GM19397 (cell line): Measurements from ENCODE around the gene GCKR.

Source experiments
- ATAC-seq: cut with Tn5 transposase; IDR thresholded peaks from one replicate; pipeline ENCODE4 v1.9.1; 2021; ENCODE audit warnings: mild to moderate bottlenecking, moderate library complexity; ENCODE audit not compliant: unreplicated experiment

Gene GCKR, protein sequence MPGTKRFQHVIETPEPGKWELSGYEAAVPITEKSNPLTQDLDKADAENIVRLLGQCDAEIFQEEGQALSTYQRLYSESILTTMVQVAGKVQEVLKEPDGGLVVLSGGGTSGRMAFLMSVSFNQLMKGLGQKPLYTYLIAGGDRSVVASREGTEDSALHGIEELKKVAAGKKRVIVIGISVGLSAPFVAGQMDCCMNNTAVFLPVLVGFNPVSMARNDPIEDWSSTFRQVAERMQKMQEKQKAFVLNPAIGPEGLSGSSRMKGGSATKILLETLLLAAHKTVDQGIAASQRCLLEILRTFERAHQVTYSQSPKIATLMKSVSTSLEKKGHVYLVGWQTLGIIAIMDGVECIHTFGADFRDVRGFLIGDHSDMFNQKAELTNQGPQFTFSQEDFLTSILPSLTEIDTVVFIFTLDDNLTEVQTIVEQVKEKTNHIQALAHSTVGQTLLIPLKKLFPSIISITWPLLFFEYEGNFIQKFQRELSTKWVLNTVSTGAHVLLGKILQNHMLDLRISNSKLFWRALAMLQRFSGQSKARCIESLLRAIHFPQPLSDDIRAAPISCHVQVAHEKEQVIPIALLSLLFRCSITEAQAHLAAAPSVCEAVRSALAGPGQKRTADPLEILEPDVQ

DNA sequence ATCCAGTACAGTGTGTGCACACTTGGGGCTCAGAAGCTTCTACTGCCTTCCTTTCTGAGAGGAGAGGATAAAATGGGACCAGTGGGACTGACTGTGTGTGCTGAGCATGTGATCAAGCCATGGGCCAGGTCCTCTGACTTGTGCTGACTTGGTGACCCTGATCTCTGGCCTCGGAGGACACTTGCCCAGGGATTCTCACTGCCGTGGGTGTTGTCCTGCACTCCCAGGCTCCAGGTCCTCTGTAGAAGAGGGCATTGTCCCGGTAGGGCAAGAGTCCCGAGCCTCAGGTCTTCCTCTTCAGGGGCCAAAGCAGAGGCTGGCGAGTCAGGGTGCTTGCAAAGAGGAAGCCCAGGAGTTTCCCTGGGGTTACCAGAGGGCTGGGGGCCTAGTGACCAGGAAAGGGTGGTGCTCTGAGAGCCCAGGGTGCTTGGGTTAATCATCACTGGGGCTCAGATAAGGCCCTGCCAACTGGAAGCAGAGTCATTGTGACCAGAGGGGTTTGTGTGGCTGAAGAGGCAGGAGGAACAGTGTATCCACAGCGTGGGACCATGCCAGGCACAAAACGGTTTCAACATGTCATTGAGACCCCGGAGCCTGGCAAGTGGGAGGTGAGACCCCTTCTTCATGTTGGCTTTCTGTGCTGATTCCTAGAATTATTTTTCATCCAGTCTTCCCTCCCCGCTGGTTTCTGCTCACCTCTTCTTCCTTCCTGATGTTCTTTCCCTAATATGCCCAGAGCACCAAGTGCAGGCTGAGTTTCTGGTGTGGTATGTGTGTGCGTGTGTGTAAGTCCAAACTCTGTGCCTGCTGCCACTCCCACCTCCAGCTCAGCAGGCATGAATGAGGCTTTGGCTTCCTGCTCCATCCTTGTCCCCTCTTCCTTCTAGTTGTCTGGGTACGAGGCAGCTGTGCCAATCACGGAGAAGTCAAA is at the start of gene GCKR:
TSS of gene GCKR (plus strand) at position 483 of the 931 bp plus-strand sequence. CDS start at position 549, 66 bp downstream.
- ATAC-seq: no peak

DNA sequence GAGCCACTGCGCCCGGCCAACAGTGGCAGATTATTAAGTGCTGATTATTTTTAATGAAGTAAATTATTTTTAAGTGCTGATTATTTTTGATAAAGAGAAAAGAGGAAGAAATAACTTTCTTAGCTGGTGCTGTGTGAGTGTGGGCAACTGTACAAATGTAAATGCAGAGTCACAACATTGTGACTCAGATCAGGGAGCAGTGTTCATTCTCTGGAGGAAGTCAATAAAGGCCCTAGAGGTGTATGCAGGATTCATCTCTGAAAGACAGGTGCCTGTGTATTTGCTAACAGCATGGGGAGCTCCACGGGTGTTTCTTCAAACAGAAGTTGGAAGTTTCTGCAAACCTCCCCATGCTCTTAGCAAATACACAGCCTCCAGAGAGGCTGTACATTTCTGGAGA is 48.3 kb upstream of the GCKR start:
- no peak for ATAC-seq

DNA sequence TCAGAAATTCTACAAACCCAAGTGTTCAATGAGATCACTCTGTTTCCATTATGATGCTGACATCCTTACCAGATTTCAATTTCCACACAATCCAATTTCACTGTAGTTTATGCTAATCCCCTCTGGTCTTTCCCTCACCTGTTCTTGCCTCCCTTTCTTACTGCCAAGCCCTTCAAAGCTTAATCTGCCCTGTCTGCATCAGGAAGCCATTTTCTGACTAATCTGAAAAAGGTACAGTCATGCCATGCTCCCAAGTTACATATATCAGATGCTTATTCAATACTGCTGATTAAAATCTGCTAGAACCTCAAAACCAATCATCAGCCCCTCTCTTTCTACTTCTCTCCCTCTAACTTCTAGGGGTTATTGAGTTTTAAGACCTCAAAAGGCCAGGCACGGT is 45.5 kb upstream of the GCKR start:
- ATAC-seq: no peak

DNA sequence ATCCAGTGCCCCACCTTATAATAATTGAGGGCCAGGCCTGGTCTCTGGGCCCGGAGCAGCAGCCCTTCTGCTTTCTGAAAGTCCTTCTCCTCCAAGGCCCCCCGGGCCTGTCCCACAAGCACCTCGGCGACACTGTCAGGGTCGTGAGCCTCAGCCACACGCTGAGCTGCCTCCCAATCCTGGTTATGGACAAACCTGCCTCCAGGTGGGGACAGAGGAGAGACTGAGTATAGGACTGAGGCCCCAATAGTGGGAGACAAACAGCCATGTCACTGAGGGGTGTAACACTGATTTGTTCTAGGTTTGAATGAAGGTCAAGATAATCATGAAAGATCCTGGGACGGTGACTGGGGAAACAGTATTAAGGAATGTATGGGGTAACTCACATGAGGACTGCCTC is 42.7 kb upstream of the GCKR start:
- no peak for ATAC-seq

DNA sequence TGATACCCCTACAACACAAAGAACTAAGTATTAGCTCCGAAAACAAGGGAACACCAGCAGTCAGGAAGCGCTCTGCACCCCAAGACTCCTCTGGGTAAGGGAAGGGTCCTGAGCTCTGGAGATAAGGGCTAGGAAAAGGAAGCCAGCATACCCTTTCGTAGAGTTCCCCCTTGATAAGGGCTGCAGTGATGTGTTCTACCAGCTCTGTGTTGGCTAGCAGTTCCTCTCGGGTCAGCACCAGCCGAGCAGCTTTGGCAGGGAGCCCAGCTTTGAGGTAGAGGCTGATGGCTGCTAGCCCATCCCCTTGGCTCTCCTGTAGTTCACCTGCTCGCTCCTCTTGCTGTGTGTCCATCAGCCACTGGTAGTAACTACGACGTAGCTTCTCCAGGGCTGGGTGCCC is 35.5 kb upstream of the GCKR start:
- no peak for ATAC-seq

DNA sequence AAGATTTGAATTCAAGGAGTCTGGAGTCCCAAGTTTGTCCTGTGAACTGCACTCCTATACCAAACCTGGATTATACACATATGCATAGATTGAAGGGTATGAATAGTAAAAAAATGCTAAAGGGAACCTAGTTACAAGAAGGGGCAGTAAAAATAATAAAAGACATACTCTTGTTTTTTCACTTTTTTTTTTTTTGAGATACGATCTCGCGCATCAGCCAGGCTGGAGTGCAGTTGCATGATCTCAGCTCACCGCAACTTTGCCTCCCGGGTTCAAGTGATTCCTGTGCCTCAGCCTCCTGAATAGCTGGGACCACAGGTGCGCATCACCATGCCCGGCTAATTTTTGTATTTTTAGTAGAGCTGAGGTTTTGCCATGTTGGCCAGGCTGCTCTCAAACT is 32.2 kb upstream of the GCKR start:
- ATAC-seq: no peak

DNA sequence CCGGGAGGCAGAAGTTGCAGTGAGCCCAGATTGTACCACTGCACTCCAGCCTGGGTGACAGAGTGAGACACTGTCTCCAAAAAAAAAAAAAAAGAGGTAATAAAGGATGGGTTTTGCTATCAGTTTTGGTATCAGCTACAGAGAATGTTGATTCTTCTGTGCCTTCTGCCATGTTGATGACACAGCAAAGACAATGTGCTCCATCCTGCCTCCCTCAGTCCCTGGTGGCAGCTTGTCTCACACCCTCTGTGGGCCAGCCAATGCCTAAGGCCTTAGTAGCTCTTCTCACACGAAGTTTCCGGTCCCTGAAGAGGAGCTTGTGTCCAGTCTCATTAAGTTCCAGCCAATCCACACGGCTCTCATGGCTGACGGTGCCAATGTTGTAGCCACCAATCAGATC is 24.7 kb upstream of the GCKR start:
- ATAC-seq: no peak

DNA sequence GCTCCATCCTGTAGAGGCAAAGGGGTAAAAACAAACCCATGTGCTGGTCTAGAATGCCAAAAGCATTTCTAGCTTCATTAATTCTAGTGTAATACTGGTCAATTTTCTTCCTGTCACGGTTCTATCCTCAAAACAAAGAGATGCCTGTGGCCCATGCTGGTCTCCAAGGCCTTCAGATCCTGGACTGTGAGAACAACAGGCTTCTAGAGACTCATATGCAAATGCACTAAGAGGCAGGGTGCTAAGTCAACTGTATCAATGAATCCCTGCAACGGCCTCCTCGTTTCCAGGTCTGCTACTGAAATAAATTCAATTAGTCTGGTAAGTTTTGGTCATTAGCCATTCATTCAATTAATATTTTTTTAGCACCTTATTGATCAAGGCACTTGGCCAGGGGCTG is 11.1 kb upstream of the GCKR start:
- no peak for ATAC-seq

DNA sequence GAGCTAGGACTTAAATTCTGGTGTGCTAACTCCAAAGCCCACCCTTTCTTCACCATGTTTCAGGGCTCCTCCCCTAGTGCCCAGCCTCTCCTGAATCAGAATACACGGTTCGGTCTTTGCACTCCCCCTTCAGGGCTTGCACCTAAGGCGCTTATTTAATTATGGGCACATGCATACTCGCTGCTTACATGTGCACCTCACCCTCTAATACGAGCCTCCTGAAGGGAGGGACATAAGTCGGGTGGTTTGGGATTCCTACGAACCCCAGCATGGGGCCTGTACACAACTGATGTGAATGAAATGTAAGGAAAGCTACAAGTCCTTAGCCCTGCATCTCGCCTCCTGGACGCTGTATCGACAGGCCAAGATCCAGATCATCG is 7.5 kb upstream of the GCKR start:
- peak; percentile 3 for ATAC-seq

DNA sequence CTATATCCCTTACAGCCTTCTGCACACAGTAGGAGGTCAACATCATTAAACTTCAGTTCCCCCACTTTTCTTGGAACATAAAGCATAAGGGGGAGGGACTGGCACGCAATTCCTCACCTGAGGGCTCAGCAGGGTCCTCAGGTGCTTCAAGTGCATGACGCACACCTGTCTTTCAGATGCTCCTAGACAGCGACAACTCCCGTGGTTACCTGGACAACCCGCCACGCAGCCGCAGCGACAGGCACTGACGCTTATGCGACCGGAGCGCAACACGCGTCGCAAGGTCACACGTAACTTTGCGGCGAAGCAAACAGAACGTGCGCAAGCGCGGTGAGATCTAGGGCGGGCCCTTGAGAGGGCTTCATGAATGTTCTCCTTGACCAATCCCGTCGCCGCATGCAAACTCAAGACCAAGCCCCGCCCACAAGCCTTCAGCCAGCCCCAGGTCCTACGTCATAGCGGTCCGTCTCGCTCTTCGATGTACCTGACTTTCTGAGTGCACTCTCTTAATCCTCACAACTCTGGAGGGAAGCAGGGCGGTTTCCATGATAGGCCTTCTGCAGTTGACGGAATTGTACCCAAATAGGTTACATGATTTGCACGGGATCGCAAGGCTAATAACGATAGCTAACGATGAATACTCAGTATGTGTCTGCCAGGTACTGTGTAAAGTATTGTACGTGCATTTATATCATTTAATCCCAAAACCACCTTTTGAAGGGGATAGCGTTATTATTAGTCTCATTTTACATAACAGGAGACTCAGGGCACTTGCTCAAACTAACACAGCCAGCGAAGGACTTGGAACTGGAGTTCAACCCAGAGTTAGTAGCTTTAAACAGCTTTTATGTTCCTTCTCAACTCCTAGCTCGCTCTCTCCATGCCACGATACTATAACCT is 6.9 kb upstream of the GCKR start, which contains the start of gene IFT172:
TSS of gene IFT172 (minus strand) at position 246 of the 900 bp plus-strand sequence. CDS start at position 156, 90 bp downstream.
- ATAC-seq: peak; percentile 89

DNA sequence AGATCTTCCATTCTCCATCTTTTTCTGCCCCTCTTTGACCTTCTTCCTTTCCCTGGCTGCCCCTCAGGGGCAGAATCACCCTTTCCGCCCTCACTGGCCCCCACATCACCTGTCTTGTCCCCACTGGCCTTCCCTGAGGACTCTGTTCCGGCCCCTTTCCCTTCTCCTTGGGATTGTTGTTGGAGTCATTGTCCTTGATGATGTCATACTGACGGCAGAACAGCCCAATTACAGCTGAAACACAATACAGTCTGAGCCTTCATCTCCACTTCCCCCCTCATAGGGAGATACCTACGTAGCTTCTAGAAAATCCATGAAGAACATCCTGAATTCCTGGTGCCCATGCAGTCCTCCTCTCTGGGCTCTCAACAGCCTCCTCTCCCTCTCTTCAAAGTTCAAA is 4.1 kb upstream of the GCKR start:
- no peak for ATAC-seq

DNA sequence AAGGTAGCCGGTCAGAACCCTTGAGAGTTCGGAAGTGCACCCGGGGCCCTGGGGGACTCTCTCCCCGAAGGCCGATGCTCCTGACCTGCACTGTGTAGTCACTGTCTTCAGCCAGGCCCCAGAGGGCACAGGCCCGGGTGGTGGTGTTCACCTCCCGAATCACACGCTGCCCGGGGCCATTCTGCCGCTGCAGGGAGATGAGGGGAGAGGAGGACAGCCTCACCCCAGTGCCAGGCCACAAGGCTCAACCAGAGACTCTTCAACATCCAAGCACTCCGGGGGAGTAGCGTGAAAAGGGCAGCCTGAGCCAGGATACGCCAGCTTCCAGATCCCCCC is 2.7 kb upstream of the GCKR start:
- no peak for ATAC-seq

DNA sequence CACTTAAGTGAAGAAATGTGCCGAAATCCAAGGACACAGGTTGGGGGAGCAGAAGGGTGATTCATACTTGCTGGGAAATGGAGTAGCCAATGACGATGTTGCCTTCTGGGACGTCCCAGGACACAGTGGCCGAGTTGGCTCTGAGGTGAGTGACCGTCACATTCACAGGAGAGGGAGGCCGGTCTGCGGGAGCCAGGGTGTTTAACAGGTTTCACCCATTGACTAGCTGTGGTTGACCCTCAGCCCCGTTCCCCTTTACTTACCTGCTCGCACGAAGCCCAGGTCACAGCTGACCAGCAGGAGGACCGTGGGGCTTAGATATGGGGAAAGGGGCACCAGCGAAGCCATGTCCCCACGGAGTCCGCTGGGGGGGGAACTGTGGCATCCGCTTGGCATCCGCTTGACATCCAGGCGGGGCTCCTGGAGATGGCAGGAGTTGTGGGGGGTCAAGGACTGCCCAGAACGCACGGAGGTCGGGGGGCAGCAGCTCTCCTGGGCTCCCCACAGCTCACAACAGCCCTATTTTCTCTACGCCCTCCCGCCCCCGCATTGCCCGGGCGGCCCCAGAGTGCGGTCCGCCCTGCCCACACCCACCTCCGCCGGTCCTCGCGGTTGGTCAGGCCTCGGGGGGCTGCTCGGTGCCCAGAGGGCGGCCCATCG is 2.2 kb upstream of the GCKR start:
- no peak for ATAC-seq

DNA sequence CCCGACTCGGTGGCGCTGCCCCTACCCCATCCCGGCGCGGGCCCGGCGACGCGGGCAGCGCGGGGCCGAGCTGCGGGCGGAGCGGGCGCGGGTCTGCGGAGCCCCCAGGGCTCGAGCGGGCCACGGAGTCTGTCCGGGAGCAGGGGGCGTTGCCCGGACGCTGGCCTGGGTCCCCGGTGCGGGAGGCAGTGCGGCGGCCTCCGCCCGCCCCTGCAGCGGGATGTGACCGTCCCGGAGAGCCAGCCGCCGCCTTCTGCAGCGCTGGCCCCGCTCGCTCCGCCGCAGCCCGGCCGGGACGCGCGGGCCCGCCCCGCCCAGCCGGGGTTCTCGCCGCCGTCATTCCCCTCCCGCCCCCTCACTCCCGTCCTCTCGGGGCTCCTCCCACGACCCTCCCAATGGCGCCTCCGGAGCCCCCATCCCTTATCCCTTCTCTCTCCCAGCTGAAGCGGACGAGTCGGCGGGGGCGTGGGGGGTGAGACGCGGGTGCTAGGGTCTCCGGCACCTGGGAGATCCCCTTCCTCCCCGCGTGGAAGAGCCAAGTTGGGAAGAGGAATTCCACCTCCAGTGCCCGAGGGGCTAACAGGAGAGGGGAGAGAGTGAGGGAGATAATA is 1.6 kb upstream of the GCKR start, which contains the start of gene FNDC4:
TSS of gene FNDC4 (minus strand) at position 257 of the 611 bp plus-strand sequence. CDS start 521 bp downstream, outside the sequence.
- no peak for ATAC-seq

DNA sequence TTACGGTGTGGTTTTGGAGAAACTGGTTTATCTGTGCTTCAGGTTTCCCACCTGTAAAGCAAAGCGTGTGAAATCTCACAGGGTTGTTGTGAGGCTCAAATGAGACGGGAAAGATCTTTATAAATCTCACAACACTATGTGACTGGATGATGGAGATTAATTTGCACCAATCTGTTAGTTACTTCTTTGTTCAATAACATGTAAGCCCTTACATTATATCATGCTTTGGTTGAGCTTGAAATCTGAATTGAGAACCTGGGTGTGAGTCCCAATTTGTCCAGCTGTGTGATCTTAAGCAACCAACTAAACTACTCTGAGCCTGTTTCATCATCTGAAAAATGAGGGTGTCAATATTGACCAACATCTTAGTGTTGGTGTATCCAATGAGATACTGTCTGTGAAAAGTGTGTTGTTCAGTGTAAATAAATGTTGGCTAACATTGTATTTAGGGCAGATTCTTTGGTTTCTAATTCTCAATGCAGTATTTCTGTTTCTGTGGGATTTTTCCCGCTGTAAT is 741 bp upstream of the GCKR start:
- no peak for ATAC-seq

DNA sequence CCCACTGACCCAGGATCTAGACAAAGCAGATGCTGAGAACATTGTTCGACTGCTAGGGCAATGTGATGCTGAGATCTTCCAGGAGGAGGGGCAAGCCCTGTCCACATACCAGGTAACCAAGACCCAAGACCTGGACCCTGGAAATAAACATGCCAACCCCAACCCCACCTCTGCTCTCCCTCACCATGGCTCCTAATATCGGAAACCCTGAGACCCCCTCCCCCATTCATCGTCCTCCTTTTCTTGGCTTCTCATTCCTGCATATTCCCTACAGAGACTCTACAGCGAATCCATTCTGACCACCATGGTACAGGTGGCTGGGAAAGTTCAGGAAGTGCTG is 619 bp downstream of the GCKR start:
- no peak for ATAC-seq

DNA sequence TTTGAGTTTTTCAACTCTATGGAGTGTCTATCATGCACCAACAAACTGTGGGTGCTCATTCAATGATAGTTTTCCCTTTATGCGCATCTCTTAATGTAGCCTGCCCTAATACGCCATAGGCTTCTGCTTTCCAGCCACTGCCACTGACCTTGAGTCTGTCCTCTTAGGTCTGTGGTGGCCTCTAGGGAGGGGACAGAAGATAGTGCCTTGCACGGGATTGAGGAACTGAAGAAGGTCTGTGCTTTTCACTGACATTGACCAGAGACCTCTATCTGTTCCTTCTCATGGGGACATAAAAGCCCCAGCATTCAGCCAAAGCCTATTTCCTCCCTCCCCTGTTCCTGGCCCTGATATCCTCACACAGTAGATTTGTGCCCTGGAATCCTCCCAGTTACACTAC is 2.3 kb downstream of the GCKR start:
- ATAC-seq: no peak

DNA sequence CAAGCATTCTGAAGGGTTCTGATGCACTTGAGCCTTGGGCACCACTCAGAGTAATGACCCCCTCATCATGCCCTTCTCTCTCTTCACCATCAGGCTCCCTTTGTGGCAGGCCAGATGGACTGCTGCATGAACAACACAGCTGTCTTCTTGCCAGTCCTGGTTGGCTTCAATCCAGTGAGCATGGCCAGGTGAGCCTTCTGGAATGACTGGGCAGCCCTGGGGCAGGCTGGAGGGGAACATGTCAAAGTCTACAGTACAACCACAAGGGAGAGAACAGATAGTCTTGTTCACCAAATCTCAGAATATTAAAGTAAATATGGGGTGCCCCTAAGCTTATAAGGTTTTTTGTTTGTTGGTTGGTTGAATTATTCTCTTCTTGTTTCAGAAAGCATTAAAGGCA is 4.4 kb downstream of the GCKR start:
- no peak for ATAC-seq

DNA sequence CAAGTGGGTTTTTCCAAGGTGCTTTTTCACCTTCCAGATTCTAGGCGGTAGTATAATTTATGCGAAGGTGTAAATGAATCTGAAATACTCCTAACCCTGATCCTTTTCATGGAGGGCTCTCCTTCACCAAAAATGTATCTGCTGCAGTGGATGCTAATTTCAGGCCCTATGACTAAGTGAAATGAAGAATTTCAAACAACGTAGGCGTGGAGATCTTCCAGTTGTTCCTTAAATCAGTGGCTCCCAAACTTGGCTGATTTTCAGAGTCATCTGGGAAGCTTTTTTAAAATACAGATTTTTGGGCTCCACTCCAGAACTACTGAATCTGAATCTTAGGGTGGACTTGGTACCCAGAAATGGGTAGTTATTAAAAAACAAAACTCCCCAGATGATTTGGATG is 5.5 kb downstream of the GCKR start:
- ATAC-seq: no peak
